HepG2 (cell line): ENCODE data around the gene NT5C3B. TPM values are rescaled to one million over a fixed set of nuclear protein-coding genes. Genes with fewer than 3 reads are reported as not detected.

Experiments
- ATAC-seq: fragments of 200-7000 bp; cut with Tn5 transposase; 3 replicates; pipeline ENCODE4 v1.9.1; 2020; ENCODE audit warnings: mild to moderate bottlenecking, moderate library complexity
- BruUV-seq: library from RNA; stranded (reverse); fragments of 400-500 nt; replicated peaks from 2 replicates; lab custom pipeline; 2021; lab: Mats Ljungman, UMichigan
- CTCF ChIA-PET: fragments of 300-600 bp; formaldehyde crosslinking; extraction: SDS; loops from one replicate; lab custom pipeline; 2021; ENCODE audit warnings: low total read pairs, inconsistent platforms, low intra/inter-chr PET ratio; lab: Yijun Ruan, JAX
- POLR2A ChIA-PET: fragments of 350-600 bp; sonication (Branson Sonifier 250); formaldehyde crosslinking; loops from one replicate; lab custom pipeline; 2020; ENCODE audit warnings: antibody characterized with exemption, inconsistent platforms; lab: Yijun Ruan, JAX
- DNase-seq: peaks from one replicate; pipeline ENCODE4 v3.0.0-alpha.2; 2015; ENCODE audit warnings: low spot score
- FAIRE-seq: peaks from 3 replicates; lab custom pipeline; 2011; peaks lifted over from hg19 to GRCh38; lab: Jason Lieb, UNC
- H2AFZ ChIP-seq: one replicate; pipeline ENCODE4 v1.6.1; 2011; ENCODE audit warnings: low read length, inconsistent platforms
- H3K27ac ChIP-seq: fragments of 300-600 bp; 3 replicates; pipeline ENCODE4 v1.8.0; 2011; ENCODE audit warnings: mixed run types, mild to moderate bottlenecking, mixed read lengths, low read length, inconsistent platforms; ENCODE audit not compliant: insufficient read depth; ENCODE audit errors: extremely low read length
- H3K27me3 ChIP-seq, 2 experiments: fragments of 200-600 bp in 1 of 2; 2 replicates in 1 of 2; 3 replicates in 1 of 2; pipeline versions ENCODE4 v1.6.0 to v1.8.0; 2011; ENCODE audit warnings: low read length in 2 of 2, mild to moderate bottlenecking in 2 of 2, moderate library complexity in 2 of 2, inconsistent platforms in 1 of 2; ENCODE audit not compliant: insufficient read depth in 2 of 2, control insufficient read depth in 1 of 2
- H3K36me3 ChIP-seq, 2 experiments: fragments of 200-600 bp in 1 of 2; replicated peaks in 1 of 2; 2 replicates in 1 of 2; 3 replicates in 1 of 2; pipeline versions ENCODE4 v1.5.1 to v1.8.0; 2011; ENCODE audit warnings: low read length in 2 of 2, inconsistent platforms in 1 of 2; ENCODE audit not compliant: insufficient read depth in 2 of 2, control insufficient read depth in 1 of 2
- H3K4me1 ChIP-seq: 2 replicates; pipeline ENCODE4 v1.5.1; 2012; ENCODE audit warnings: low read length, inconsistent platforms; ENCODE audit not compliant: insufficient read depth
- H3K4me2 ChIP-seq: 2 replicates; pipeline ENCODE4 v1.6.0; 2011; ENCODE audit warnings: low read depth, low read length, inconsistent platforms
- H3K4me3 ChIP-seq, 3 experiments: fragments of 200-600 bp in 1 of 3; sonication (generic), shearing (Covaris generic) in 1 of 3; replicated peaks in 1 of 3; 2 replicates each; pipeline ENCODE4 v1.5.1; 2011 to 2016; ENCODE audit warnings: low read length in 3 of 3, inconsistent platforms in 2 of 3, low read depth in 2 of 3, mild to moderate bottlenecking in 2 of 3, control low read depth in 1 of 3, mixed read lengths in 1 of 3; ENCODE audit not compliant: insufficient read depth in 1 of 3
- H3K79me2 ChIP-seq: one replicate; pipeline ENCODE4 v1.6.1; 2011; ENCODE audit warnings: low read length, inconsistent platforms; ENCODE audit not compliant: insufficient read depth
- H3K9ac ChIP-seq: 2 replicates; pipeline ENCODE4 v1.6.0; 2011; ENCODE audit warnings: mild to moderate bottlenecking, low read depth, low read length, inconsistent platforms; ENCODE audit not compliant: insufficient read depth
- H3K9me3 ChIP-seq: 2 replicates; pipeline ENCODE4 v1.5.1; 2012; ENCODE audit warnings: mild to moderate bottlenecking, low read length
- H4K20me1 ChIP-seq: 2 replicates; pipeline ENCODE4 v1.6.0; 2011; ENCODE audit warnings: inconsistent platforms, mild to moderate bottlenecking, low read length, moderate library complexity; ENCODE audit not compliant: insufficient read depth
- HNRNPL ChIP-seq: fragments of 200-400 bp; formaldehyde crosslinking; IDR thresholded peaks from 2 replicates; pipeline ENCODE4 v1.6.1; 2017; ENCODE audit warnings: mild to moderate bottlenecking, low read depth, low read length
- MLLT10 ChIP-seq: sonication (generic); formaldehyde crosslinking; IDR thresholded peaks from 2 replicates; pipeline ENCODE4 v1.4.0; 2020; ENCODE audit warnings: missing genetic modification reagents
- NFYC ChIP-seq: IDR thresholded peaks from 2 replicates; pipeline ENCODE4 v1.6.1; 2016; ENCODE audit warnings: missing genetic modification reagents, missing compliant biosample characterization
- NR2F2 ChIP-seq: IDR thresholded peaks from 2 replicates; pipeline ENCODE4 v1.6.1; 2012; ENCODE audit warnings: low read depth, inconsistent platforms, borderline replicate concordance
- RBM22 ChIP-seq: fragments of 200-400 bp; formaldehyde crosslinking; optimal IDR thresholded peaks from 2 replicates; pipeline ENCODE3; 2017; ENCODE audit warnings: mild to moderate bottlenecking, low read length, moderate library complexity
- U2AF1 ChIP-seq: fragments of 200-400 bp; formaldehyde crosslinking; optimal IDR thresholded peaks from 2 replicates; pipeline ENCODE3; 2017; ENCODE audit warnings: mild to moderate bottlenecking, low read depth, low read length
- ZEB1 ChIP-seq: IDR thresholded peaks from 2 replicates; pipeline ENCODE4 v1.6.1; 2012; ENCODE audit warnings: mild to moderate bottlenecking, low read depth, inconsistent platforms; ENCODE audit not compliant: insufficient replicate concordance
- ZNF33A ChIP-seq: sonication (generic); formaldehyde crosslinking; IDR thresholded peaks from 2 replicates; pipeline ENCODE4 v1.5.1; 2020; ENCODE audit warnings: missing genetic modification reagents, mild to moderate bottlenecking, moderate library complexity, borderline replicate concordance
- ZNF674 ChIP-seq: sonication (generic); formaldehyde crosslinking; IDR thresholded peaks from 2 replicates; pipeline ENCODE4 v1.5.0; 2020; ENCODE audit warnings: low read depth, mild to moderate bottlenecking, missing genetic modification reagents
- ZNF75D ChIP-seq: sonication (generic); formaldehyde crosslinking; IDR thresholded peaks from 2 replicates; pipeline ENCODE4 v1.8.1; 2023; ENCODE audit warnings: missing genetic modification reagents, mild to moderate bottlenecking, borderline replicate concordance
- ZSCAN12 ChIP-seq: sonication (generic); formaldehyde crosslinking; IDR thresholded peaks from 2 replicates; pipeline ENCODE4 v1.9.0; 2021; ENCODE audit warnings: mild to moderate bottlenecking, missing genetic modification reagents
- WGBS: methylation state at CpG from one replicate; pipeline ENCODE4 v1.1.6; 2017; ENCODE audit warnings: low lambda C conversion rate; 5-methylcytosine and 5-hydroxymethylcytosine counted together
- in situ Hi-C: cut with HindIII; loops from 2 replicates; pipeline ENCODE4 v1.10.0; 2017; ENCODE audit warnings: low pct_unique_long_range_greater_than_20kb; ENCODE audit not compliant: extremely low pct_ligation_motif_present
- intact Hi-C: fragments of 100-400 bp; cut with micrococcal nuclease; formaldehyde crosslinking; loops from one replicate; pipeline ENCODE4 v1.10.0; 2022; ENCODE audit not compliant: unreplicated experiment
- polyA plus RNA-seq, 8 experiments: library from polyadenylated mRNA; depleted of rRNA in 3 of 8; stranded (reverse) in 7 of 8; unstranded in 1 of 8; fragments of >200 nt; fragmentation: Illumina TruSeq in 4 of 8; extraction: Trizol in 4 of 8; gene quantifications; 2 replicates each; pipeline versions ENCODE4 v1.2.1 to v1.2.3, GENCODE V29; 2011 to 2016; ENCODE audit warnings: low read depth in 4 of 8, missing spikeins in 1 of 8, mixed read lengths in 1 of 8; ENCODE audit not compliant: insufficient read depth in 1 of 8
- total RNA-seq, 5 experiments: library from RNA; depleted of rRNA; stranded (reverse); fragments of >200 nt; fragmentation: Illumina TruSeq; extraction: Trizol; gene quantifications; 2 replicates each; pipeline ENCODE4 v1.2.3, GENCODE V29; 2016; ENCODE audit warnings: low read depth in 1 of 5
- TF ChIP-seq, protein P1 (sequence below): IDR thresholded peaks from 2 replicates; pipeline ENCODE4 v1.6.1; 2016; ENCODE audit warnings: missing genetic modification reagents, missing compliant biosample characterization
- TF ChIP-seq, protein P2 (sequence below), 2 experiments: fragments of 450-650 bp in 1 of 2; sonication (generic) in 1 of 2; formaldehyde crosslinking; IDR thresholded peaks; 2 replicates each; pipeline versions ENCODE4 v1.5.0 to v1.8.0; 2020 to 2022; ENCODE audit warnings: mild to moderate bottlenecking in 1 of 2, missing genetic modification reagents in 1 of 2
- TF ChIP-seq, protein P3 (sequence below): sonication (generic); formaldehyde crosslinking; IDR thresholded peaks from 2 replicates; pipeline ENCODE4 v1.9.0; 2021; ENCODE audit warnings: missing genetic modification reagents, mild to moderate bottlenecking, borderline replicate concordance

Gene NT5C3B
- total and polyA plus RNA-seq, 2 of the 13 experiments (the other 11 are each of a cell fraction or from before 2014, with no cell fraction given) = 104 to 126 TPM

DNA sequence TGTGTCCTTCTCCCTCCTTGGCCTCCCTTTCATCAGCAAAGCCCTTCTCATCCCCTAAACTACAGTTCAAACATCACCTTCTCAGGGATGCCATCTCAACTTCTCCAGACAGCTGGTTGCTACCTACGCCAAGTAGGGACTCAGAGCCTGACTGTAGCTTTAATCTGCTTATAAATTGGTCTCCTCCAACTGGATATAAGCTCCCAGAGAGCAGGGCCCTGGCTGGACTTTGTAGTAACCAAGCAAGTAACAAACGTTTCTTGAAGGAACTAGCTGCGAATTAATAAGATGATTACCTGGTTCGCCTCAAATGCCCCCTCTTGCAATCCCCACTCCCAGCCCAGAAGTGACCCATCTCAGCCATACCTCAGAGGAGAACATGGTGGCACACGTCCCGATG lies 46.7 kb upstream of the NT5C3B start:
- Histone ChIP-seq H3K36me3 (peaks cover 51 to 93% of the 10 kb centered on the region in 2 experiments), H3K4me3 (no peak overlapping the region), H3K79me2 (no peaks in the 10 kb centered on the region), H3K9me3 (no peaks in the 10 kb centered on the region), H2AFZ (no peak overlapping the region), H3K9ac (no peak overlapping the region), H4K20me1 (no peaks in the 10 kb centered on the region), H3K27ac (no peak overlapping the region), H3K4me2 (no peak overlapping the region), H3K27me3 (no peaks in the 10 kb centered on the region), H3K4me1 (no peaks in the 10 kb centered on the region)
- CTCF ChIA-PET = no interaction called here
- no peak for FAIRE-seq
- intact Hi-C loops (no loop called here), in situ Hi-C loops (no loop called here)
- 90% methylated on average over 6 of the region's 6 CpGs for WGBS
- ATAC-seq = no peak
- DNase-seq = no peak
- peak; percentile 33 for TF ChIP-seq RBM22
- TF ChIP-seq NR2F2 = no peak
- POLR2A ChIA-PET = interaction anchor here (1.2 kb wide), 1 partner anchor 17 kb away, joined by 3 read pairs; the partner anchor contains the start of gene KLHL11
- no TSS peak for BruUV-seq

DNA sequence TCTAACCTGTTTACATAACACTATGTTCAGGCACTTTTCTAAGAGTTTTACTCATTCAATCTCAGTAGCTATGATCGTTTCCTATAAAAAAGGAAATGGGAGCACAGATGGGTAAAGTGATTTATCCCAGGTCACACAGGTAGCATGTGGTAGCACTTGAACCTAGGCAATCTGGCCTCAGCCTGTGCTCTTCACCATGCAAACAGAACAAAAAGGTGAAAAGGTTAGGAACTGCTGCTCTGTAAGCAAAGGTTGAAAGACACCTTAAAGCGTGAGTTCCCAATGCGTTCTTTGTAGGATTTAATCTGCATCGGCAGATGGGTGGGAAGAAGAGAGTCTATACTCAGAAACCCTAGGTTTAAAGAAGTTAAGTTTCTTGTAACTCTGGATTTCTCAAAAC lies 44.1 kb upstream of the NT5C3B start:
- intact Hi-C loops = no loop called here
- WGBS = 94% methylated on average over 4 of the region's 4 CpGs
- H3K9me3 ChIP-seq = no peaks in the 10 kb centered on the region
- FAIRE-seq = no peak
- in situ Hi-C loops = no loop called here
- H3K4me3 ChIP-seq = no peak overlapping the region
- H3K9ac ChIP-seq = no peak overlapping the region
- ATAC-seq = no peak
- peaks cover under 1% of the 10 kb centered on the region; the same call in 1 of the 2 replicates for H3K4me1 ChIP-seq
- H4K20me1 ChIP-seq = no peaks in the 10 kb centered on the region
- H3K4me2 ChIP-seq = no peak overlapping the region
- no TSS peak for BruUV-seq
- CTCF ChIA-PET = no interaction called here
- no peak overlapping the region for H2AFZ ChIP-seq
- H3K27me3 ChIP-seq = no peaks in the 10 kb centered on the region
- H3K79me2 ChIP-seq = no peaks in the 10 kb centered on the region
- peaks cover 37 to 72% of the 10 kb centered on the region in 2 experiments for H3K36me3 ChIP-seq
- no peak for DNase-seq
- POLR2A ChIA-PET = no interaction called here
- no peak overlapping the region for H3K27ac ChIP-seq
- TF ChIP-seq ZNF674 = no peak
- TF ChIP-seq HNRNPL = no peak
- TF ChIP-seq, protein P1, sequence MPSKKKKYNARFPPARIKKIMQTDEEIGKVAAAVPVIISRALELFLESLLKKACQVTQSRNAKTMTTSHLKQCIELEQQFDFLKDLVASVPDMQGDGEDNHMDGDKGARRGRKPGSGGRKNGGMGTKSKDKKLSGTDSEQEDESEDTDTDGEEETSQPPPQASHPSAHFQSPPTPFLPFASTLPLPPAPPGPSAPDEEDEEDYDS (CRISPR knock-in tag) = no peak
- TF ChIP-seq ZSCAN12 = no peak
- no peak for TF ChIP-seq ZNF33A (CRISPR knock-in tag)
- no peak for TF ChIP-seq MLLT10 (CRISPR knock-in tag)
- TF ChIP-seq, protein P2, sequence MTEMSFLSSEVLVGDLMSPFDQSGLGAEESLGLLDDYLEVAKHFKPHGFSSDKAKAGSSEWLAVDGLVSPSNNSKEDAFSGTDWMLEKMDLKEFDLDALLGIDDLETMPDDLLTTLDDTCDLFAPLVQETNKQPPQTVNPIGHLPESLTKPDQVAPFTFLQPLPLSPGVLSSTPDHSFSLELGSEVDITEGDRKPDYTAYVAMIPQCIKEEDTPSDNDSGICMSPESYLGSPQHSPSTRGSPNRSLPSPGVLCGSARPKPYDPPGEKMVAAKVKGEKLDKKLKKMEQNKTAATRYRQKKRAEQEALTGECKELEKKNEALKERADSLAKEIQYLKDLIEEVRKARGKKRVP (CRISPR knock-in tag; IDR thresholded peaks at IDR 0.05) = no peak
- TF ChIP-seq, protein P3, sequence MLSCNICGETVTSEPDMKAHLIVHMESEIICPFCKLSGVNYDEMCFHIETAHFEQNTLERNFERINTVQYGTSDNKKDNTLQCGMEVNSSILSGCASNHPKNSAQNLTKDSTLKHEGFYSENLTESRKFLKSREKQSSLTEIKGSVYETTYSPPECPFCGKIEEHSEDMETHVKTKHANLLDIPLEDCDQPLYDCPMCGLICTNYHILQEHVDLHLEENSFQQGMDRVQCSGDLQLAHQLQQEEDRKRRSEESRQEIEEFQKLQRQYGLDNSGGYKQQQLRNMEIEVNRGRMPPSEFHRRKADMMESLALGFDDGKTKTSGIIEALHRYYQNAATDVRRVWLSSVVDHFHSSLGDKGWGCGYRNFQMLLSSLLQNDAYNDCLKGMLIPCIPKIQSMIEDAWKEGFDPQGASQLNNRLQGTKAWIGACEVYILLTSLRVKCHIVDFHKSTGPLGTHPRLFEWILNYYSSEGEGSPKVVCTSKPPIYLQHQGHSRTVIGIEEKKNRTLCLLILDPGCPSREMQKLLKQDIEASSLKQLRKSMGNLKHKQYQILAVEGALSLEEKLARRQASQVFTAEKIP (CRISPR knock-in tag) = no peak
- TF ChIP-seq ZNF75D = no peak
- TF ChIP-seq U2AF1 = no peak
- TF ChIP-seq NFYC = no peak
- TF ChIP-seq ZEB1 = no peak
